Lower leg skin (tissue), 4 donors: Measurements from ENCODE around the gene TRPV2. TPM values are rescaled to one million over a fixed set of nuclear protein-coding genes. Genes with fewer than 3 reads are reported as not detected.
"Not testable (repeated sequence)": the region's sequence is repeated elsewhere in the genome, so short reads cannot be mapped to it uniquely, and the experiment has no call there.

Source experiments
- DNase-seq, 2 donors: peaks; one replicate each; pipeline ENCODE4 v3.0.0-alpha.2; 2019; ENCODE audit warnings: low spot score in 2 of 2
- H3K4me3 ChIP-seq: fragments of 200-600 bp; sonication (generic); 2 replicates; pipeline ENCODE4 v1.5.1; 2017; ENCODE audit warnings: mild to moderate bottlenecking, low read depth; ENCODE audit not compliant: poor library complexity, severe bottlenecking
- POLR2A ChIP-seq, 2 donors: fragments of 450-650 bp; IDR thresholded peaks; one replicate each; pipeline ENCODE4 v1.6.1; 2016 to 2017; ENCODE audit warnings: antibody characterized with exemption in 2 of 2, mild to moderate bottlenecking in 1 of 2, moderate library complexity in 1 of 2
- WGBS, 2 donors: methylation state at CpG; one replicate each; pipeline ENCODE4 v1.1.5; 2018; 5-methylcytosine and 5-hydroxymethylcytosine counted together
- intact Hi-C: fragments of 100-400 bp; cut with DNase I; formaldehyde crosslinking; loops from one replicate; pipeline ENCODE4 v1.15.0; 2023; ENCODE audit warnings: low total_unique reads
- total RNA-seq, 4 donors: library from RNA; depleted of rRNA; stranded (reverse); fragments of >200 nt; gene quantifications; one replicate each; pipeline ENCODE4 v1.1.0, GENCODE V29; 2016
- TF ChIP-seq, protein P1 (sequence below), 3 donors: fragments of 450-650 bp; IDR thresholded peaks; one replicate each; pipeline ENCODE4 v1.5.1; 2016; ENCODE audit warnings: antibody characterized with exemption in 3 of 3, mild to moderate bottlenecking in 3 of 3, moderate library complexity in 2 of 3

The TRPV2 gene
- total RNA-seq, 4 donors from 2014 or later: 3.3 to 8.9 (median 6.9) TPM

DNA sequence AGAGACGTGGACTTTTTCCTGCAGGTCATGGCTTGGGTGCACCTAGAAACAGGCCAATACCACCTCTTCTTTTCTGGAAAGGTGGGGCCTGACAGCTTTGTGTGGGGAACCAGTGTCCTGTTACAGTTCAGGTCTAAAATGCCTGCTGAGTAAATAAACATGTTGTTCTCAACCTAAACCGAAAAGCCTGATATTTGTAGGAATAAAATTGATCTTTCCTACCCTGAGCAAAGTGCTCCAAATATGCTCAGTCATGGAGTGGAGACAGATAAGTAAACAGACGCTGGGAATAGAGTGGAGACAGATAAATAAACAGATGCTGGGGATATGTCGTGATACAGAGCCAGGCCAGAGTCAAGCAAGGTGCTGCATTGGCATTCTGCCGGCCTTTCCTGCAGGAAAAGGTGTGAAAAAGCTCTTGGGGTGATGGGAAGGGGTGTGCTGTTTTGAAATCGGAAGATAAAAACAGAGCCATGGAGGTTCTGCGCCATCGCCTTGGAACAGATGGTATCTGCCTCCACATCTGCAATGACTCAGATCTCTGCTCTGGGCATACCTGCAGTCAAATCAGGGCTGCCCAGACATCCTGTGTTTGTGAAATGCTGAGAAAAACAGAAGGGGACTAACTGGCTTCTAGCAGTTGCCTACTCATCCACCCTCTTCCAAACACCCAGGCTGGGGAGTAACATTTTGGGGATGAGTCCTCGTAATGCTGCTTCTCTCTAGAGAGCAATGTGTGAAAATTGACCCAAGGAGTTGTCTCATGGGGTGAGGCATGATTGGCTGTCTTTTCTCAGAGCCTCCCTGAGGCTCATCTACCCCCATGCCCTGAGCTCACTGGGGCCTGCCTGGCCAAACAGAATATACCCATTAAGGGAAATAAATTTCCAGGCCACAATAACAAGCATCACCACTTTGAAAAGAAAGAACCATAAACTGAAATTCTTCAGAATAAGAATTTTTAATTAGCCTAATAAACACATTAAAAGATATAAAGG lies 16.8 kb upstream of the TRPV2 start:
- intact Hi-C loops: no loop called here
- TF ChIP-seq, protein P1, sequence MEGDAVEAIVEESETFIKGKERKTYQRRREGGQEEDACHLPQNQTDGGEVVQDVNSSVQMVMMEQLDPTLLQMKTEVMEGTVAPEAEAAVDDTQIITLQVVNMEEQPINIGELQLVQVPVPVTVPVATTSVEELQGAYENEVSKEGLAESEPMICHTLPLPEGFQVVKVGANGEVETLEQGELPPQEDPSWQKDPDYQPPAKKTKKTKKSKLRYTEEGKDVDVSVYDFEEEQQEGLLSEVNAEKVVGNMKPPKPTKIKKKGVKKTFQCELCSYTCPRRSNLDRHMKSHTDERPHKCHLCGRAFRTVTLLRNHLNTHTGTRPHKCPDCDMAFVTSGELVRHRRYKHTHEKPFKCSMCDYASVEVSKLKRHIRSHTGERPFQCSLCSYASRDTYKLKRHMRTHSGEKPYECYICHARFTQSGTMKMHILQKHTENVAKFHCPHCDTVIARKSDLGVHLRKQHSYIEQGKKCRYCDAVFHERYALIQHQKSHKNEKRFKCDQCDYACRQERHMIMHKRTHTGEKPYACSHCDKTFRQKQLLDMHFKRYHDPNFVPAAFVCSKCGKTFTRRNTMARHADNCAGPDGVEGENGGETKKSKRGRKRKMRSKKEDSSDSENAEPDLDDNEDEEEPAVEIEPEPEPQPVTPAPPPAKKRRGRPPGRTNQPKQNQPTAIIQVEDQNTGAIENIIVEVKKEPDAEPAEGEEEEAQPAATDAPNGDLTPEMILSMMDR (IDR thresholded peaks at IDR 0.05): no peak
- no peak for TF ChIP-seq POLR2A (IDR thresholded peaks at IDR 0.05)
- no peak overlapping the region for H3K4me3 ChIP-seq
- DNase-seq: no peak
- WGBS, 2 donors: 48 to 50% methylated on average over 9 of the region's 9 CpGs

DNA sequence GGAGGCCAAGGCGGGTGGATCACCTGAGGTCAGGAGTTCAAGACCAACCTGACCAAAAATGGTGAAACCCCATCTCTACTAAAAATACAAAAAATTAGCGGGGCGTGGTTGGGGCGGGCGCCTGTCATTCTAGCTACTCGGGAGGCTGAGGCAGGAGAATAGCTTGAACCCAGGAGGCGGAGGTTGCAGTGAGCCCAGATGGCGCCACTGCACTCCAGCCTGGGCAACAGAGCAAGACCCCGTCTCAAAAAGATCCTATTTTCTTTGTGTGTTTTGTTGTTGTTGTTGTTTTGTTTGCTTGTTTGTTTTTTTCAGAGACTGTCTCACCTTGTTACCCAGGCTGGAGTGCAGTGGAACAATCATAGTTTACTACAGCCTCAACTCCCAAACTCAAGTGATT lies 11.5 kb upstream of the TRPV2 start:
- WGBS, 2 donors: 92% methylated on average over 9 of the region's 9 CpGs
- H3K4me3 ChIP-seq, DNase-seq, intact Hi-C loops: not testable (repeated sequence)

DNA sequence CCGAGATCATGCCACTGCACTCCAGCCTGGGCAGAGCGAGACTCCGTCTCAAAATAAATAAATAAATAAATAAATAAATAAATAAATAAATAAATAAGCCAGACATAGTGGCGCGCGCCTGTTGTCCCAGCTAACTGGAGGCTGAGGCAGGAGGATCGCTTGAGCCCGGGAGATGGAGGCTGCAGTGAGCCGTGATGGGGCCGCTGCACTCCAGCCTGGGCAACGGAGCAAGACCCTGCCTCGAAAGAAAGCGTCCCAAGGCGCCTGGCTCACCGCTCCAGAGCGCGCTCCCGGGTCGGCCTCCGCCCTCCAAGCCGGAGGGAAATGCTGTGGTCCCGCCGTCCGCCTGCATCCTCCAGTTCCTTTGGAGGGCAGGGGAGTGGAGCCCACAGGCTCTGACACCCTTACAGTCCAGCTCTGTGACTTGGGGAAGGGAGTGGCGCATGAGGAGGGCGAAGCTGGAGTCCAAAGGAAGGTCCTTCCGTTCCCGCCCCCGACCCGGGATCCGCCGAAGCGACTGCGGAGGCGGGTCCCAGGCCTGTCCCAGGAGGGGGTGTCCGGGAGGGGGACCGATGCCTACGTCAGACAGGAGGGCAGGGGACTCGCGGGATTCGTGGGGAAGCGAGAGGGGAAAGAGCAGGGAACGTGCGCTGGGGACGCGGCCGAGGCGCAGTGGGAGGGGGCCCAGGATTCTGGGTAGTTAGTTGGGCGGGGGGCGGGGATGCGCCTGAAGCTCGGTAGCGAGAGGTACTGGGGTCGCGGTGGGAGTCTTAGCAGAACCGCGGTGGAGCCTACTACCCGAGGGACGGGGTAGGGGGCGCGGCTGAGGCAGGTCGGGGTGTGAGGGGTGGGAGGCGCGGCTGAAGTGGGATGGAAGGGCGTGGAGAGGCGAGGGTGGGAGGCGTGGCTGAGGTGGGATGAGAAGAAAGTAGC lies 8.4 kb upstream of the TRPV2 start:
- 5 to 8% methylated on average over 65 to 67 of the region's 67 CpGs for WGBS, 2 donors
- peak overlapping the region; percentile 48 for H3K4me3 ChIP-seq
- intact Hi-C loops: no loop called here
- DNase-seq: peak in 1 of 2 donors; percentile 91
- TF ChIP-seq POLR2A (IDR thresholded peaks at IDR 0.05): no peak
- TF ChIP-seq, protein P1 (IDR thresholded peaks at IDR 0.05): no peak

DNA sequence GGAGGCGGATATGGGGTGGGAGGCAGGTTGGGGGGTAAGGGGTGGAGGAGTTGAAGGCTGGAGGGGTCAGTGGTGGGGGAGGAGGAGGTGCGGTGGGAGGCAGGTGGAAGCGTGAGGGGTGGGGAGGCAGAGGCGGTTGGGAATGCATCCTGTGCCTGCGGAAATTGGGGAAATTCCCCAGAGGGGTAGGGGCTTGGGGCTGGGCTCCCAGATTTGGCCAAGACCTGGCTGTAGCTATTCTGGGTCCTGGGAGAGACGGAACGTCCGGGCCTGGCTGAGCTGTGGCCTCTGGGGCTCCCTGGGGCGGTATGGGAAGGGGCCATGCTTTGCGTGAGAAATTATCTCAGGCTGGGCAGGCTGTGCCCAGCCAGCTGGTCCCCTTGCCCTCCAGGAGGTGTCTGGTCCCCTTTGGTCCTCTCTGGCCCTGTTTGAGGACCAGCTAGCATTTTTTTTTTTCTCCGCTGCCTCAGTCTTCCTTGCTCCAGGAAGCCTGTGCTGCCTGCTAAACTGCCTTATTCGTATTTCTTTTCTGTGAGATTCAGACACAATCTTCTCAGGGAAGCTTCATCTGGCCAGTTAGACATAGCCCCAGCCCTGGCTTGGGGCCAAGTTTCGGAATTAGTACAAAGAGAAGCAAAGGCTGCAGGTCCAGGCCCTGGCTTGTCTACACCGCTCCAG lies 7.3 kb upstream of the TRPV2 start:
- TF ChIP-seq, protein P1 (IDR thresholded peaks at IDR 0.05): no peak
- TF ChIP-seq POLR2A (IDR thresholded peaks at IDR 0.05): no peak

DNA sequence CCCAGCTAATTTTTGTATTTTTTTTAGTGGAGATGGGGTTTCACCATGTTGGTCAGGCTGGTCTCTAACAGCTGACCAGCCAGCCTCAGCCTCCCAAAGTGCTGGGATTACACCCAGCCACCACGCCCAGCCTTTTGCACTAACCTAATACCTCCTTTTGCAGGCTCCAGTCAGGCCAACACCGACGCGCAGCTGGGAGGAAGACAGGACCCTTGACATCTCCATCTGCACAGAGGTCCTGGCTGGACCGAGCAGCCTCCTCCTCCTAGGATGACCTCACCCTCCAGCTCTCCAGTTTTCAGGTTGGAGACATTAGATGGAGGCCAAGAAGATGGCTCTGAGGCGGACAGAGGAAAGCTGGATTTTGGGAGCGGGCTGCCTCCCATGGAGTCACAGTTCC lies 2.0 kb downstream of the TRPV2 start:
- no peak for DNase-seq
- no peak overlapping the region for H3K4me3 ChIP-seq
- 91 to 97% methylated on average over 7 of the region's 7 CpGs for WGBS, 2 donors
- TF ChIP-seq POLR2A (IDR thresholded peaks at IDR 0.05): no peak
- TF ChIP-seq, protein P1 (IDR thresholded peaks at IDR 0.05): no peak
- intact Hi-C loops: no loop called here

More for the DNA sequence above, 7.3 kb upstream of the TRPV2 start:
- WGBS, 2 donors: 14 to 18% methylated on average over 13 to 14 of the region's 14 CpGs
- DNase-seq: peak in 1 of 2 donors; percentile 70
- H3K4me3 ChIP-seq: no peak overlapping the region
- intact Hi-C loops: no loop called here
